ENCODE measurements around the gene GNB2.
A peak's percentile ranks its signal among the peaks of the same experiment; 100 is the strongest.
"Not testable (repeated sequence)": the region's sequence is repeated elsewhere in the genome, so short reads cannot be mapped to it uniquely, and the experiment has no call there.

The GNB2 gene

GRCh38 chr7:100692578-100692961 is 19.0 kb downstream of the GNB2 start:
- no peak for TF ChIP-seq CTCF (conservative IDR thresholded peaks at IDR 0.05; ENCODE audit: control insufficient read depth, insufficient read depth, low read depth, low read length)
- no peak for DNase-seq (ENCODE audit: low read depth)
- H3K4me3 ChIP-seq (ENCODE audit: control insufficient read depth, low read depth, low read length) = peak overlapping the region; percentile 78

DNA sequence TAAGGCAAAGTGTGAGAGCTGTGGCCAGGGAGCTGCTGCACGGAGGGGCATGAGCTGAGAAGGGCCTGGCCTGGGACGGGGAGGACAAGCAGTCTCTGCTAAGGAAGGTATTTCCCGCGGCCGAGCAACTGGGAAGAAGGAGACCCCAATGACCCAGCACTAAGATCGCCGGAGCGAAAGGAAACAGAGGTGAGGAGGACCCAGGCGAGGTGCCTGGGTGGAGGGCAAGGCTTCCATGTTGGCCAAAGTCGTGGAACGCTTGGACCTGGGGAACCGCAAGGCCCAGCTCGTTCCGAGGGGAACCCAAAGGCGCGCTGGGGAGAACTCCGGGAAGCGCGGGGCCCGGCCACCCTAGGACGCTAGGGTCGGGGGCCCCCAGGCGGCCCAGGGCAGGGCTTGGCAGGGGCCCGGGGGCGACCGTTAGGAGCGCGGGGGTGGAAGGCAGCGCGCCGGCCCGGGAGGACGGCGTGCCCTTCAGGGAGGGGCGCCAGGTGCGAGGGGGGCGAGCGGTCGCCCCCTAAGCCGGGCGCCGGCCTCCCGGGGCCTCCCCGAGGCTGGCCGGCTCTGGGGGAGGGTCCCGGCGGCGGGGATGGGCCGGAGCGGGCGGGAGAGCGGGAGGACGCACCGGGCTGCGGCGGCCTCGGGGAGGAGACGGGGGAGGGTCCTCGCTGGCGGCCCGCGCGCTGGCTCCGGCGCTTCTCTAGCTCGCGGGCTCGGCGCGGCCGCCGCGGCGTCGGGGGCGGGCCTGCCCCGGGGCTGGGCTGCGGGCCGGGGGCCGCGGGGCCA is 20.0 kb downstream of the GNB2 start:
- TF ChIP-seq CTCF (conservative IDR thresholded peaks at IDR 0.05; ENCODE audit: control insufficient read depth, insufficient read depth, low read depth, low read length) = no peak
- DNase-seq (ENCODE audit: low read depth) = no peak
- peak overlapping the region; percentile 78 for H3K4me3 ChIP-seq (ENCODE audit: control insufficient read depth, low read depth, low read length)

- H3K4me3 ChIP-seq (ENCODE audit: control insufficient read depth, low read depth, low read length) = peak within 1 kb of the TSS; percentile 78
- peak; percentile 42 for DNase-seq (ENCODE audit: low read depth)
- TF ChIP-seq CTCF (conservative IDR thresholded peaks at IDR 0.05; ENCODE audit: control insufficient read depth, insufficient read depth, low read depth, low read length) = no peak
Observed at GRCh38 chr7:100694098-100694745, 20.7 kb downstream of the GNB2 start, which contains the start of gene GIGYF1. Gene GIGYF1, minus strand, starts transcription at chr7:100694250. Its CDS starts 6,012 bp downstream, at chr7:100688238.

DNA sequence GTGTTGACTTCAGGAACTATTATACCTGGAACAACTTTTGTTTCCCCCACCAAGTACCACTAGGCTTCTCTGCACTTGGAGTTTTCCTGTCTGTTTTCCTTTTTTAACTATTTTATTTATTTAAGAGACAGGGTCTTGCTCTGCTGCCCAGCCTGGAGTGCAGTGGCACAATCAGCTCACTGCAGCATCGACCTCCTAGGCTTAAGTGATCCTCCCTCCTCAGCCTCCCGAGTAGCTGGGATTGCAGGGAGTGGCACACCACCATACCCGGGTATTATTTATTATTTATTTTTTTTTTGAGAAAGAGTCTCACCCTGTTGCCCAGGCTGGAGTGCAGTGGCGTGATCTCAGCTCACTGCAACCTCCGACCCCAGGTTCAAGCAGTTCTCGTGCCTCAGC is 22.6 kb downstream of the GNB2 start:
- H3K4me3 ChIP-seq (ENCODE audit: control insufficient read depth, low read depth, low read length) = no peak overlapping the region
- TF ChIP-seq CTCF (conservative IDR thresholded peaks at IDR 0.05; ENCODE audit: control insufficient read depth, insufficient read depth, low read depth, low read length) = no peak
- DNase-seq (ENCODE audit: low read depth) = no peak

DNA sequence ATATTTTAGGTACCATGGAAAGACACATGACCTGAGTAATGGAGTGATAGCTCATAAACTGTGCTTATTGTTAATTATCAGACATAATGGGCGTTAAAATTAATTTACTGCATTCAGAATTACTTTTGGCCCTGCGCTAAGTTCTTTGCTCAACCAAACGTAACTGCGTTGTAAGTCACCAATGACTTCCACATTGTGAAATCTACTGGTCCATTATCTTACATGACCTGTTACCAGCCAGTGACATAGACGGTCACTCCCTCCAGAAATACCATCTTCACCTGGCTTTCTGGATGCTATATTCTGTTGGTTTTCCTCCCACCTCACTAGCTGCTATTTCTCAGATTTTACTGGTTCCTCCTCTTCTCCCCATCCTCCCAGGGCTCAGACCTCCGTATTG is 25.5 kb downstream of the GNB2 start:
- no peak overlapping the region for H3K4me3 ChIP-seq (ENCODE audit: control insufficient read depth, low read depth, low read length)
- TF ChIP-seq CTCF (conservative IDR thresholded peaks at IDR 0.05; ENCODE audit: control insufficient read depth, insufficient read depth, low read depth, low read length) = no peak
- DNase-seq (ENCODE audit: low read depth) = no peak

- not testable (repeated sequence) for DNase-seq (ENCODE audit: low read depth); H3K4me3 ChIP-seq (ENCODE audit: control insufficient read depth, low read depth, low read length)
Observed at GRCh38 chr7:100701089-100701488, 27.5 kb downstream of the GNB2 start.

DNA sequence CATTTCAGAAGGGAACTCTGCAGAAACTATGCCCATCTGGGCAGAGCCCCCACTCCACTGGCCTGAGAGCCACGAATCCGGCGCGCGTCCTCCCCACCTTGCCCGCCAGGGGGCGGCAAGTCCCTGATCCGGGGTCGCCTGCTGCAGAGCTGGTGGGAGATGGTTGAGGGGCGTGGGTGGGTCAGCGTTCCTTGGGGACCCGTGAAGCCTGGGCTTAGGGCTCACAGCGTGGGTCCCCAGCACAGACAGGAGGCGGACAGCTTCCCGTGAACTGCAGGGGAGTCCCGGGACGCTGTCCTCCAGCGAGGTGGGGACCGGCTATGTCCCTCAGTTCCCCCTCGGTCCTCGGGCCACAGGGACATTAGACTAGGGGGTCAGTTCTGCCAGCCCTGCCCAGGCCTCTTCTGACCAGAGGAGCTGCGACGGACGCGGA is 31.8 kb downstream of the GNB2 start:
- TF ChIP-seq CTCF (conservative IDR thresholded peaks at IDR 0.05; ENCODE audit: control insufficient read depth, insufficient read depth, low read depth, low read length) = peak; percentile 81
- DNase-seq (ENCODE audit: low read depth) = peak; percentile 63
- H3K4me3 ChIP-seq (ENCODE audit: control insufficient read depth, low read depth, low read length) = peak overlapping the region; percentile 88

Measured in fibroblast of mammary gland (primary cell).